ENCODE results near the gene ABCG1. TPM values are rescaled to one million over a fixed set of nuclear protein-coding genes. Genes with fewer than 3 reads are reported as not detected.

Gene ABCG1
- total RNA-seq, 4 donors from 2014 or later = 33.0 to 68.5 (median 40.8) TPM

- H3K27ac ChIP-seq = no peak overlapping the region
- no peak overlapping the region for H3K4me3 ChIP-seq
- DNase-seq = no peak
- TF ChIP-seq CTCF (IDR thresholded peaks at IDR 0.05) = no peak
- TF ChIP-seq POLR2A (IDR thresholded peaks at IDR 0.05) = no peak
- H3K36me3 ChIP-seq = peaks cover 0 to 50% (median 0%) of the 10 kb centered on the region in 3 donors
- no peaks in the 10 kb centered on the region for H3K4me1 ChIP-seq
- H3K27me3 ChIP-seq = no peaks in the 10 kb centered on the region
- no peaks in the 10 kb centered on the region for H3K9me3 ChIP-seq
These were observed 59.7 kb downstream of the ABCG1 start for GRCh38 chr21:42278451-42279149.

DNA sequence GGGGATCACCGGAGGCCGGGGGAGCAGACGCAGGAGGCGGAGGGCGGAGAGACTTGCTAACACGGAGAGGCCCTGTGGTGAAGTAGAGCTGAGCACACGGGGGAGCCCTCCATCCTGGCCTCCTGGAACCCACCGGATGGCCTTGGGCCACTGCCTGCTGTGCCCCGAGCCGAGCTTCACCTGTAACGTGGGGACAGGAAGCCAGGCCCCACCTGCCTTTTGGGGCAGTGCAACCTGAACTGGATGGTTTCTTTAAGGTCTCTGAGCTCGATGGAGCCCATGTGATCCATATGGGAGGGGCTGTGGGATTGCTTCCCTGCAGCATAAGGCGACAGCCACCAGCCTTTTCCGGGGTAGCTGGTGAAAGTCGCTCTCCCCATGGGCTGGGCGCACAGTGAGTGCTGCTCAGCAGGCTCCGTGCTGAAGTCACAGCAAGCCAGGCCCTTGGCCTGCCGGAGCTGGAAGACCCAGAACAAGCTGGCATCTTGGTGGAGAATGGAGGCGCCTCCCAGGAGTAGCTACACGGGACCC is 60.5 kb downstream of the ABCG1 start:
- Histone ChIP-seq H3K27me3 (no peaks in the 10 kb centered on the region), H3K4me3 (no peak overlapping the region), H3K27ac (no peak overlapping the region), H3K36me3 (peaks cover 0 to 50% (median 0%) of the 10 kb centered on the region in 3 donors), H3K9me3 (no peaks in the 10 kb centered on the region), H3K4me1 (no peaks in the 10 kb centered on the region)
- TF ChIP-seq CTCF (IDR thresholded peaks at IDR 0.05) (no peak), POLR2A (IDR thresholded peaks at IDR 0.05) (no peak)
- DNase-seq = no peak

- TF ChIP-seq POLR2A (IDR thresholded peaks at IDR 0.05) = no peak
- TF ChIP-seq CTCF (IDR thresholded peaks at IDR 0.05) = no peak
- no peaks in the 10 kb centered on the region for H3K4me1 ChIP-seq
- DNase-seq = no peak
- peaks cover 0 to 53% (median 0%) of the 10 kb centered on the region in 3 donors for H3K36me3 ChIP-seq
- H3K27me3 ChIP-seq = no peaks in the 10 kb centered on the region
- H3K9me3 ChIP-seq = no peaks in the 10 kb centered on the region
- no peak overlapping the region for H3K27ac ChIP-seq
- no peak overlapping the region for H3K4me3 ChIP-seq
These were observed 60.9 kb downstream of the ABCG1 start for GRCh38 chr21:42279888-42280287.

DNA sequence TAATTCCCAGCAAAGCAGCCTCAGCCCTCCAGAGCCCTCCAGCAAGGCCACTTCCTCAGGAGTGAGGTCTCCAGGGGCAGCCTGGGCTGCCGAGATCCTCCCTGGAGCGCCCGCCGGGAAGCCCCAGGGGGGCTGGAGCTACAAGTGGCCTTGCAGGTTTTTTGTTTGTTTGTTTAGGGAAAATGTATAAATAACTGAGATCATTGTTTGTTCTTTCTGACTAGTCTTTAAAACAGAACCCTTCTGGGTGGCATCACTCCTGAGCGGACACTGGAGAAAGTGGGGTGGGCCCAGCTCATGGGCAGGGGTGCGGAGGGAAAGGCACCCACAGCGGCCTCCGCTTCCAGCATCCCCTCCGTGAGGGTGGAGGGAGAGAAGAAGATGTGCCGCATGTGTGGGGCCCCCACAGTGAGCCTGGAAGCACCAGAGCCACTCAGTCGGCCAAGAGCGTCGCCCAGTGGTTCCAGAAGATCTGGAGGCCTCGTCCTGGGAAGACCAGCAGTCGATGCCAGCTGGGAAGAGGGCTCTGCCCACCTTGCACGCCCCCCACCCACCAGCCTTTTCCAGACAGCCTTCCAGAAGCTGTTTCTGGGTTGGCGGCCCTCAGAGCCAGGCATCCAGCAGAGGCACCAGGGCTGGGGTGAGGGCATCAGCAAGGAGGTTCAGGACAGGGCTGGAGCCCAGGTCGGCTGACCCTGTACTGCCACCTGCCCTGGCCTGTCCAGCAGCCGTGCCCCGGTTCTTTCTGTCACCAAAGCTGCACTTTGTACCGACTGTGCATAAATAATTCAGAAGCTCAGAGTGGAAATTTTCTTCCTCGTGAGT is 61.6 kb downstream of the ABCG1 start:
- H3K4me3 ChIP-seq = no peak overlapping the region
- no peak for DNase-seq
- no peaks in the 10 kb centered on the region for H3K4me1 ChIP-seq
- H3K27ac ChIP-seq = no peak overlapping the region
- peaks cover 0 to 56% (median 0%) of the 10 kb centered on the region in 3 donors for H3K36me3 ChIP-seq
- no peaks in the 10 kb centered on the region for H3K27me3 ChIP-seq
- H3K9me3 ChIP-seq = no peaks in the 10 kb centered on the region
- TF ChIP-seq CTCF (IDR thresholded peaks at IDR 0.05) (no peak), POLR2A (IDR thresholded peaks at IDR 0.05) (no peak)

GRCh38 chr21:42281181-42281680 is 62.3 kb downstream of the ABCG1 start:
- Histone ChIP-seq H3K36me3 (peaks cover 0 to 53% (median 0%) of the 10 kb centered on the region in 3 donors), H3K4me3 (no peak overlapping the region), H3K9me3 (no peaks in the 10 kb centered on the region), H3K27me3 (no peaks in the 10 kb centered on the region), H3K27ac (no peak overlapping the region), H3K4me1 (no peaks in the 10 kb centered on the region)
- TF ChIP-seq CTCF (IDR thresholded peaks at IDR 0.05) = no peak
- TF ChIP-seq POLR2A (IDR thresholded peaks at IDR 0.05) = no peak
- DNase-seq = no peak

Data from Peyer's patch (tissue), 4 donors.